GM18508 (cell line): ENCODE results near the gene GPX4.
"Not testable (repeated sequence)": the region's sequence is repeated elsewhere in the genome, so short reads cannot be mapped to it uniquely, and the experiment has no call there.

Experiments
- ATAC-seq: cut with Tn5 transposase; IDR thresholded peaks from one replicate; pipeline ENCODE4 v1.9.1; 2021; ENCODE audit warnings: moderate number of reproducible peaks; ENCODE audit not compliant: insufficient read depth, unreplicated experiment

Gene GPX4

GRCh38 chr19:1126984-1127760, 23.4 kb downstream of the GPX4 start:
- no peak for ATAC-seq

GRCh38 chr19:1128106-1128505, 24.3 kb downstream of the GPX4 start:
- no peak for ATAC-seq

GRCh38 chr19:1129084-1129483, 25.3 kb downstream of the GPX4 start:
- ATAC-seq, result not testable (repeated sequence)

- no peak for ATAC-seq
These were observed 25.7 kb downstream of the GPX4 start for GRCh38 chr19:1129535-1129934.

GRCh38 chr19:1130771-1131717, 27.2 kb downstream of the GPX4 start:
- ATAC-seq, result no peak

- no peak for ATAC-seq
These were observed 28.1 kb downstream of the GPX4 start for GRCh38 chr19:1131718-1132551.

- no peak for ATAC-seq
These were observed 29.0 kb downstream of the GPX4 start for GRCh38 chr19:1132552-1133383.

- no peak for ATAC-seq
These were observed 29.7 kb downstream of the GPX4 start for GRCh38 chr19:1133471-1133929.

- no peak for ATAC-seq
These were observed 30.6 kb downstream of the GPX4 start for GRCh38 chr19:1134431-1134830.

GRCh38 chr19:1135454-1135853, 31.7 kb downstream of the GPX4 start:
- ATAC-seq, result no peak

GRCh38 chr19:1136201-1136600, 32.4 kb downstream of the GPX4 start:
- no peak for ATAC-seq

- ATAC-seq, result no peak
These were observed 33.0 kb downstream of the GPX4 start for GRCh38 chr19:1136621-1137317.

- no peak for ATAC-seq
These were observed 34.3 kb downstream of the GPX4 start for GRCh38 chr19:1138121-1138520.

- ATAC-seq, result no peak
These were observed 35.3 kb downstream of the GPX4 start for GRCh38 chr19:1139126-1139525.

GRCh38 chr19:1140272-1141027, 36.7 kb downstream of the GPX4 start:
- ATAC-seq, result no peak

- ATAC-seq, result no peak
These were observed 38.1 kb downstream of the GPX4 start for GRCh38 chr19:1141944-1142343.

- ATAC-seq, result no peak
These were observed 40.1 kb downstream of the GPX4 start for GRCh38 chr19:1143828-1144399.

GRCh38 chr19:1144741-1145140, 40.9 kb downstream of the GPX4 start:
- no peak for ATAC-seq
